Neutrophil (primary cell): ENCODE measurements around the gene CELF2.

Experiments used
- H3K27ac ChIP-seq: fragments of 200-600 bp; sonication (generic); 2 replicates; pipeline ENCODE4 v1.5.1; 2016; ENCODE audit warnings: mild to moderate bottlenecking, moderate library complexity
- H3K27me3 ChIP-seq: fragments of 200-600 bp; sonication (generic); 2 replicates; pipeline ENCODE4 v1.6.0; 2016; ENCODE audit warnings: mild to moderate bottlenecking
- H3K36me3 ChIP-seq: fragments of 200-600 bp; sonication (generic); 2 replicates; pipeline ENCODE4 v1.5.1; 2017
- H3K4me1 ChIP-seq, 2 experiments: fragments of 200-600 bp in 1 of 2; sonication (generic) in 1 of 2; 1 replicate in 1 of 2; 2 replicates in 1 of 2; pipeline versions ENCODE4 v1.5.1 to v1.6.1; 2013 to 2016; ENCODE audit warnings: low read depth in 1 of 2, low read length in 1 of 2, mild to moderate bottlenecking in 1 of 2, moderate library complexity in 1 of 2; ENCODE audit not compliant: control insufficient read depth in 1 of 2, insufficient read depth in 1 of 2
- H3K4me3 ChIP-seq, 2 experiments: fragments of 200-600 bp in 1 of 2; sonication (generic) in 1 of 2; 1 replicate in 1 of 2; 2 replicates in 1 of 2; pipeline ENCODE4 v1.5.1; 2013 to 2016; ENCODE audit warnings: low read depth in 1 of 2, low read length in 1 of 2, mild to moderate bottlenecking in 1 of 2, moderate library complexity in 1 of 2
- H3K9me3 ChIP-seq: fragments of 200-600 bp; sonication (generic); 2 replicates; pipeline ENCODE4 v1.5.1; 2016
- TF ChIP-seq, protein P1 (sequence below): fragments of 200-600 bp; sonication (generic); IDR thresholded peaks from 2 replicates; pipeline ENCODE4 v1.5.1; 2016; ENCODE audit warnings: antibody characterized with exemption

Gene CELF2

GRCh38 chr10:11148142-11149028 lies 130.7 kb downstream of the CELF2 start:
- no peaks in the 10 kb centered on the region for H3K36me3 ChIP-seq
- peak overlapping the region; percentile 77 for H3K27ac ChIP-seq
- H3K4me1 ChIP-seq, result peaks cover 69 to 74% of the 10 kb centered on the region in 2 experiments
- TF ChIP-seq, protein P1, sequence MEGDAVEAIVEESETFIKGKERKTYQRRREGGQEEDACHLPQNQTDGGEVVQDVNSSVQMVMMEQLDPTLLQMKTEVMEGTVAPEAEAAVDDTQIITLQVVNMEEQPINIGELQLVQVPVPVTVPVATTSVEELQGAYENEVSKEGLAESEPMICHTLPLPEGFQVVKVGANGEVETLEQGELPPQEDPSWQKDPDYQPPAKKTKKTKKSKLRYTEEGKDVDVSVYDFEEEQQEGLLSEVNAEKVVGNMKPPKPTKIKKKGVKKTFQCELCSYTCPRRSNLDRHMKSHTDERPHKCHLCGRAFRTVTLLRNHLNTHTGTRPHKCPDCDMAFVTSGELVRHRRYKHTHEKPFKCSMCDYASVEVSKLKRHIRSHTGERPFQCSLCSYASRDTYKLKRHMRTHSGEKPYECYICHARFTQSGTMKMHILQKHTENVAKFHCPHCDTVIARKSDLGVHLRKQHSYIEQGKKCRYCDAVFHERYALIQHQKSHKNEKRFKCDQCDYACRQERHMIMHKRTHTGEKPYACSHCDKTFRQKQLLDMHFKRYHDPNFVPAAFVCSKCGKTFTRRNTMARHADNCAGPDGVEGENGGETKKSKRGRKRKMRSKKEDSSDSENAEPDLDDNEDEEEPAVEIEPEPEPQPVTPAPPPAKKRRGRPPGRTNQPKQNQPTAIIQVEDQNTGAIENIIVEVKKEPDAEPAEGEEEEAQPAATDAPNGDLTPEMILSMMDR, result no peak
- H3K4me3 ChIP-seq, result peak overlapping the region; percentile 18 to 27
- no peaks in the 10 kb centered on the region for H3K9me3 ChIP-seq
- no peaks in the 10 kb centered on the region for H3K27me3 ChIP-seq

DNA sequence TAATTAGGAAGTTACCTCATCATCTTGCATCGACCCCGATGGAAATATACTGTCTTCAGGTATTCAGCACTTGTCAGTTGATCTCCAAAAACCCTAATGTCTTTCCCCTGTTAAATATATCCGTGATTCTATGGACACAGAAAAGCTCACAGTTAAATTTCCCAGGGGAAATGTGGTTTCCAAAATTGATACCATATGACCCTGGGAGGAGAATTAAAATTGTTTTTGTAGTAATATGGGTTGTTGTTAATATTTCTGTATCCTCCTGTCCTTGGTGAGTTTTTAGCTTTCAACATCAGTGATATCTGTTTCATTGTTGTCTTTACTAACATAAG lies 132.1 kb downstream of the CELF2 start:
- Histone ChIP-seq H3K4me3 (peak overlapping the region; percentile 36 to 47), H3K9me3 (no peaks in the 10 kb centered on the region), H3K4me1 (peaks cover 60% of the 10 kb centered on the region in 2 experiments), H3K27me3 (no peaks in the 10 kb centered on the region), H3K27ac (peak overlapping the region; percentile 77), H3K36me3 (no peaks in the 10 kb centered on the region)
- TF ChIP-seq, protein P1, result no peak

GRCh38 chr10:11150231-11150731 lies 132.6 kb downstream of the CELF2 start:
- Histone ChIP-seq H3K4me1 (peaks cover 55% of the 10 kb centered on the region in 2 experiments), H3K36me3 (no peaks in the 10 kb centered on the region), H3K27ac (peak overlapping the region; percentile 77), H3K27me3 (no peaks in the 10 kb centered on the region), H3K4me3 (peak overlapping the region in 1 of 2 experiments; percentile 36), H3K9me3 (no peaks in the 10 kb centered on the region)
- TF ChIP-seq, protein P1, result no peak

GRCh38 chr10:11150879-11151415 lies 133.3 kb downstream of the CELF2 start:
- peak overlapping the region; percentile 77 for H3K27ac ChIP-seq

DNA sequence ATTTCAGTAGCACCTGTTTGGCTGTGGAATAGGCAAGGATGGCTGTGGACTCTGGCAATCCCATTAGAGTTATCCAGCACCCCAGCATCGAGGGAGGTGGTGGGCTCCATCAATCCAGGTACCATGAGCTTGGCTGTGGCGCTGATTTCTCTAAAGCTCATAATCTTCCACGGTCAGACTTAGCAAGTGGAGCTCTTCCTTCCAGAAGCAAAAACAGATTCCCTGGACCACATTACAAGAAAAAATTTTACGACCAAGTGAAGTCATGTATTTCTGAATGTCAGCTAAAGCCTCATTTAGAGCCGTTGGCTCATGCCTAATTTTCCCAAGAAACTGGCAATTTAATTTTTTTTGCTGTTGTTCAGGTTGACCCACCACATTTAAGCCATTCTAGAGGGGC lies 135.1 kb downstream of the CELF2 start:
- TF ChIP-seq, protein P1, result no peak
- Histone ChIP-seq H3K36me3 (no peaks in the 10 kb centered on the region), H3K27ac (no peak overlapping the region), H3K27me3 (no peaks in the 10 kb centered on the region), H3K9me3 (no peaks in the 10 kb centered on the region), H3K4me1 (peaks cover 41 to 44% of the 10 kb centered on the region in 2 experiments), H3K4me3 (no peak overlapping the region)

More at GRCh38 chr10:11150879-11151415, 133.3 kb downstream of the CELF2 start:
- Histone ChIP-seq H3K36me3 (no peaks in the 10 kb centered on the region), H3K4me1 (peaks cover 49% of the 10 kb centered on the region in 2 experiments), H3K27me3 (no peaks in the 10 kb centered on the region), H3K4me3 (no peak overlapping the region), H3K9me3 (no peaks in the 10 kb centered on the region)
- TF ChIP-seq, protein P1, result no peak
